K562 (cell line): ENCODE measurements around the gene FGF11. TPM values are rescaled to one million over a fixed set of nuclear protein-coding genes. Genes with fewer than 3 reads are reported as not detected.

Experiments
- GATAD2A ChIP-seq: fragments of 450-650 bp; IDR thresholded peaks from 2 replicates; pipeline ENCODE4 v1.6.1; 2017
- HNRNPLL ChIP-seq: fragments of 200-400 bp; formaldehyde crosslinking; IDR thresholded peaks from 2 replicates; pipeline ENCODE4 v1.6.1; 2017; ENCODE audit warnings: low read length, low read depth, mild to moderate bottlenecking; ENCODE audit not compliant: poor library complexity, severe bottlenecking
- MED1 ChIP-seq: sonication (generic); formaldehyde crosslinking; IDR thresholded peaks from 2 replicates; pipeline ENCODE4 v1.8.1; 2023; ENCODE audit warnings: missing genetic modification reagents, borderline replicate concordance
- MITF ChIP-seq: IDR thresholded peaks from 2 replicates; pipeline ENCODE4 v1.6.1; 2014; ENCODE audit warnings: antibody characterized with exemption
- NFE2L1 ChIP-seq: fragments of 450-650 bp; IDR thresholded peaks from 2 replicates; pipeline ENCODE4 v1.6.1; 2016; ENCODE audit warnings: missing genetic modification characterization, low read depth, mild to moderate bottlenecking, missing compliant biosample characterization, moderate library complexity, borderline replicate concordance
- NUFIP1 ChIP-seq: fragments of 450-650 bp; IDR thresholded peaks from 2 replicates; pipeline ENCODE4 v1.6.1; 2018; ENCODE audit not compliant: partially characterized antibody
- RBBP5 ChIP-seq: fragments of 200-600 bp; sonication (generic); IDR thresholded peaks from 2 replicates; pipeline ENCODE4 v1.6.1; 2012; ENCODE audit warnings: borderline replicate concordance, mild to moderate bottlenecking, low read length, control low read depth, inconsistent platforms; ENCODE audit not compliant: insufficient read depth, poor library complexity, severe bottlenecking
- STAT6 ChIP-seq: sonication (generic); formaldehyde crosslinking; IDR thresholded peaks from 2 replicates; pipeline ENCODE4 v1.8.1; 2023; ENCODE audit warnings: mild to moderate bottlenecking, missing genetic modification reagents
- SUPT5H ChIP-seq: fragments of 450-650 bp; IDR thresholded peaks from 2 replicates; pipeline ENCODE4 v1.6.1; 2016
- TAF15 ChIP-seq: fragments of 200-400 bp; formaldehyde crosslinking; IDR thresholded peaks from 2 replicates; pipeline ENCODE4 v1.6.1; 2017; ENCODE audit warnings: mild to moderate bottlenecking, low read depth, low read length, moderate library complexity
- ZBTB26 ChIP-seq: fragments of 450-650 bp; formaldehyde crosslinking; IDR thresholded peaks from 2 replicates; pipeline ENCODE4 v1.4.0; 2022; ENCODE audit warnings: missing genetic modification characterization
- ZBTB7A ChIP-seq: IDR thresholded peaks from 2 replicates; pipeline ENCODE4 v1.6.1; 2011; ENCODE audit warnings: low read depth, mild to moderate bottlenecking, low read length, moderate library complexity, borderline replicate concordance; ENCODE audit not compliant: control insufficient read depth
- ZNF143 ChIP-seq: sonication (generic); formaldehyde crosslinking; IDR thresholded peaks from 2 replicates; pipeline ENCODE4 v1.9.0; 2022; ENCODE audit warnings: mild to moderate bottlenecking, missing genetic modification reagents
- ZNF224 ChIP-seq: sonication (generic); formaldehyde crosslinking; IDR thresholded peaks from 2 replicates; pipeline ENCODE4 v1.8.0; 2022; ENCODE audit warnings: mild to moderate bottlenecking, missing genetic modification reagents
- ZNF354B ChIP-seq: fragments of 250-450 bp; sonication (Bioruptor Pico); IDR thresholded peaks from 2 replicates; pipeline ENCODE4 v1.4.0; 2020
- ZNF444 ChIP-seq: fragments of 250-450 bp; sonication (Bioruptor Pico); IDR thresholded peaks from 2 replicates; pipeline ENCODE4 v1.4.0; 2020; ENCODE audit warnings: mild to moderate bottlenecking, moderate library complexity
- ZNF740 ChIP-seq, 3 experiments: fragments of 200-800 bp in 1 of 3; sonication (Bioruptor generic) in 1 of 3; sonication (generic) in 1 of 3; formaldehyde crosslinking in 1 of 3; IDR thresholded peaks; 2 replicates each; pipeline versions ENCODE4 v1.6.1 to v1.8.0; 2016 to 2022; ENCODE audit warnings: mild to moderate bottlenecking in 2 of 3, missing compliant biosample characterization in 2 of 3, missing genetic modification characterization in 2 of 3, missing genetic modification reagents in 1 of 3
- polyA plus RNA-seq, 8 experiments: library from polyadenylated mRNA; depleted of rRNA in 4 of 8; stranded (reverse) in 5 of 8; unstranded in 3 of 8; fragments of >200 nt; fragmentation: Nextera tagmentation in 2 of 8; fragmentation: Illumina TruSeq in 1 of 8; extraction: Ambion mirVana in 2 of 8; extraction: Trizol in 1 of 8; gene quantifications; 2 replicates each; pipeline versions ENCODE4 v1.2.1 to v1.2.3, GENCODE V29; 2011 to 2014; ENCODE audit warnings: inconsistent platforms in 1 of 8, missing spikeins in 1 of 8
- total RNA-seq, 7 experiments: library from RNA; depleted of rRNA in 6 of 7; stranded (reverse); fragments of >200 nt in 6 of 7; fragmentation: Illumina TruSeq in 2 of 7; extraction: Trizol in 2 of 7; gene quantifications; 2 replicates each; pipeline versions ENCODE4 v1.2.1 to v1.2.3, GENCODE V29; 2011 to 2021; ENCODE audit warnings: low replicate concordance in 1 of 7

The FGF11 gene
- total and polyA plus RNA-seq, 9 of the 15 experiments (the other 6 are each of a cell fraction or from before 2014, with no cell fraction given): 1.2 to 7.5 (median 3.0) TPM

- no peak for TF ChIP-seq ZNF740 (CRISPR knock-in tag; IDR thresholded peaks at IDR 0.05)
- TF ChIP-seq ZNF740 (tag; IDR thresholded peaks at IDR 0.05): no peak
- TF ChIP-seq SUPT5H: peak; percentile 54
- TF ChIP-seq ZNF143 (CRISPR knock-in tag): no peak
- no peak for TF ChIP-seq ZBTB26
- no peak for TF ChIP-seq TAF15
- TF ChIP-seq HNRNPLL: no peak
- TF ChIP-seq GATAD2A: no peak
- TF ChIP-seq ZNF354B (CRISPR knock-in tag): no peak
- no peak for TF ChIP-seq NFE2L1 (tag)
- no peak for TF ChIP-seq MED1 (CRISPR knock-in tag)
- TF ChIP-seq ZNF224 (CRISPR knock-in tag): no peak
- TF ChIP-seq ZNF444: no peak
- no peak for TF ChIP-seq NUFIP1
- TF ChIP-seq MITF: no peak
- peak; percentile 87 for TF ChIP-seq ZBTB7A
- no peak for TF ChIP-seq STAT6 (CRISPR knock-in tag)
- TF ChIP-seq RBBP5: peak; percentile 30
Measured at GRCh38 chr17:7394452-7395191, 44.7 kb upstream of the FGF11 start, which contains the start of gene PLSCR3 (continued).
